SK-N-SH treated with all-trans-retinoic acid at 6 μM for 48 hours (cell line): Measurements from ENCODE around the gene GARS1.

Experiments
- ISL1 ChIP-seq: fragments of 250-450 bp; sonication (Bioruptor Pico); IDR thresholded peaks from 2 replicates; pipeline ENCODE4 v2.1.2; 2022; ENCODE audit warnings: mild to moderate bottlenecking, moderate library complexity
- POU6F1 ChIP-seq: fragments of 250-450 bp; sonication (Bioruptor Pico); IDR thresholded peaks from 2 replicates; pipeline ENCODE4 v1.8.0; 2021; ENCODE audit warnings: low read depth, mild to moderate bottlenecking, moderate library complexity, borderline replicate concordance

- TF ChIP-seq ISL1 (CRISPR knock-in tag): no peak
- no peak for TF ChIP-seq POU6F1 (CRISPR knock-in tag)
Measured at GRCh38 chr7:30596721-30597120, 2.0 kb downstream of the GARS1 start.
